K562 (cell line): ENCODE results near the gene RBPMS2. TPM values are rescaled to one million over a fixed set of nuclear protein-coding genes. Genes with fewer than 3 reads are reported as not detected.
A peak's percentile ranks its signal among the peaks of the same experiment; 100 is the strongest.

Experiments
- ARNT ChIP-seq, 2 experiments: fragments of 450-650 bp; IDR thresholded peaks; 2 replicates each; pipeline ENCODE4 v1.6.1; 2016; ENCODE audit warnings: mild to moderate bottlenecking in 1 of 2
- ATF7 ChIP-seq: fragments of 450-650 bp; IDR thresholded peaks from 2 replicates; pipeline ENCODE4 v1.7.1; 2014; ENCODE audit warnings: mild to moderate bottlenecking, moderate library complexity
- CUX1 ChIP-seq: fragments of 200-800 bp; sonication (Bioruptor generic); IDR thresholded peaks from 2 replicates; pipeline ENCODE4 v1.6.1; 2016; ENCODE audit warnings: missing genetic modification characterization, missing compliant biosample characterization
- ETV5 ChIP-seq: sonication (generic); formaldehyde crosslinking; IDR thresholded peaks from 2 replicates; pipeline ENCODE4 v1.4.0; 2020; ENCODE audit warnings: low read depth, mild to moderate bottlenecking, missing genetic modification reagents
- ETV6 ChIP-seq, 3 experiments: fragments of 150-350 bp in 1 of 3; sonication (generic) in 1 of 3; formaldehyde crosslinking in 1 of 3; IDR thresholded peaks; 2 replicates each; pipeline versions ENCODE4 v1.6.1 to v1.8.0; 2014 to 2022; ENCODE audit warnings: borderline replicate concordance in 2 of 3, low read depth in 2 of 3, antibody characterized with exemption in 1 of 3, low read length in 1 of 3, mild to moderate bottlenecking in 1 of 3, missing genetic modification reagents in 1 of 3
- FOXK1 ChIP-seq: sonication (generic); formaldehyde crosslinking; IDR thresholded peaks from 2 replicates; pipeline ENCODE4 v1.8.0; 2022; ENCODE audit warnings: missing genetic modification reagents, mild to moderate bottlenecking, borderline replicate concordance
- HDAC3 ChIP-seq: fragments of 450-650 bp; IDR thresholded peaks from 2 replicates; pipeline ENCODE4 v1.6.1; 2018; ENCODE audit warnings: borderline replicate concordance, mild to moderate bottlenecking, moderate library complexity; ENCODE audit not compliant: partially characterized antibody
- JUND ChIP-seq, 2 experiments: IDR thresholded peaks; 2 replicates in 1 of 2; 3 replicates in 1 of 2; pipeline ENCODE4 v1.6.1; 2011; ENCODE audit warnings: borderline replicate concordance in 2 of 2, low read depth in 2 of 2, low read length in 2 of 2, improper control_type of control experiment in 1 of 2, missing biosample characterization in 1 of 2, missing genetic modification characterization in 1 of 2, missing genetic modification reagents in 1 of 2
- NCOA1 ChIP-seq: fragments of 450-650 bp; IDR thresholded peaks from 2 replicates; pipeline ENCODE4 v1.6.1; 2016; ENCODE audit warnings: low read depth
- NFATC3 ChIP-seq: fragments of 450-650 bp; IDR thresholded peaks from 2 replicates; pipeline ENCODE4 v1.6.1; 2017; ENCODE audit warnings: mild to moderate bottlenecking
- PURB ChIP-seq: sonication (generic); formaldehyde crosslinking; IDR thresholded peaks from 2 replicates; pipeline ENCODE4 v1.9.0; 2021; ENCODE audit warnings: low read depth, mild to moderate bottlenecking, missing genetic modification reagents
- RNF219 ChIP-seq: fragments of 250-450 bp; sonication (Bioruptor Pico); IDR thresholded peaks from 2 replicates; pipeline ENCODE4 v1.5.0; 2022; ENCODE audit warnings: mild to moderate bottlenecking
- SREBF2 ChIP-seq: sonication (generic); formaldehyde crosslinking; IDR thresholded peaks from 2 replicates; pipeline ENCODE4 v1.4.0; 2020; ENCODE audit warnings: mild to moderate bottlenecking, missing genetic modification reagents
- SUPT5H ChIP-seq: fragments of 450-650 bp; IDR thresholded peaks from 2 replicates; pipeline ENCODE4 v1.6.1; 2016
- U2AF2 ChIP-seq: fragments of 200-400 bp; formaldehyde crosslinking; optimal IDR thresholded peaks from 2 replicates; pipeline ENCODE3; 2017; ENCODE audit warnings: low read depth, mild to moderate bottlenecking, low read length
- ZNF133 ChIP-seq: fragments of 250-450 bp; sonication (Bioruptor Pico); IDR thresholded peaks from 2 replicates; pipeline ENCODE4 v1.4.0; 2020; ENCODE audit warnings: mild to moderate bottlenecking
- ZNF175 ChIP-seq: fragments of 200-800 bp; sonication (Bioruptor generic); IDR thresholded peaks from 2 replicates; pipeline ENCODE4 v1.6.1; 2016; ENCODE audit warnings: low read depth, mild to moderate bottlenecking, missing genetic modification characterization, missing compliant biosample characterization
- ZNF740 ChIP-seq, 3 experiments: fragments of 200-800 bp in 1 of 3; sonication (Bioruptor generic) in 1 of 3; sonication (generic) in 1 of 3; formaldehyde crosslinking in 1 of 3; IDR thresholded peaks; 2 replicates each; pipeline versions ENCODE4 v1.6.1 to v1.8.0; 2016 to 2022; ENCODE audit warnings: mild to moderate bottlenecking in 2 of 3, missing compliant biosample characterization in 2 of 3, missing genetic modification characterization in 2 of 3, missing genetic modification reagents in 1 of 3
- ZNF766 ChIP-seq: fragments of 200-800 bp; sonication (Bioruptor generic); conservative IDR thresholded peaks from 2 replicates; pipeline ENCODE4 v1.6.1; 2016; ENCODE audit warnings: missing genetic modification characterization, missing compliant biosample characterization
- polyA plus RNA-seq, 8 experiments: library from polyadenylated mRNA; depleted of rRNA in 4 of 8; stranded (reverse) in 5 of 8; unstranded in 3 of 8; fragments of >200 nt; fragmentation: Nextera tagmentation in 2 of 8; fragmentation: Illumina TruSeq in 1 of 8; extraction: Ambion mirVana in 2 of 8; extraction: Trizol in 1 of 8; gene quantifications; 2 replicates each; pipeline versions ENCODE4 v1.2.1 to v1.2.3, GENCODE V29; 2011 to 2014; ENCODE audit warnings: inconsistent platforms in 1 of 8, missing spikeins in 1 of 8
- total RNA-seq, 7 experiments: library from RNA; depleted of rRNA in 6 of 7; stranded (reverse); fragments of >200 nt in 6 of 7; fragmentation: Illumina TruSeq in 2 of 7; extraction: Trizol in 2 of 7; gene quantifications; 2 replicates each; pipeline versions ENCODE4 v1.2.1 to v1.2.3, GENCODE V29; 2011 to 2021; ENCODE audit warnings: low replicate concordance in 1 of 7

The RBPMS2 gene
- total and polyA plus RNA-seq, 9 of the 15 experiments (the other 6 are each of a cell fraction or from before 2014, with no cell fraction given), result 0.11 to 2.6 (median 0.37) TPM; not detected in 1

- TF ChIP-seq CUX1 (peak; percentile 49; the same call in 1 of the 2 replicates), SUPT5H (no peak), ZNF766 (CRISPR knock-in tag) (peak; percentile 94), ETV5 (CRISPR knock-in tag) (no peak), PURB (CRISPR knock-in tag) (no peak), JUND (IDR thresholded peaks at IDR 0.05; ENCODE audit: borderline replicate concordance, low read depth, low read length) (peak; percentile 83), JUND (tag; IDR thresholded peaks at IDR 0.05; ENCODE audit: borderline replicate concordance, low read depth, low read length) (peak; percentile 74; the same call in 2 of the 3 replicates), RNF219 (no peak), HDAC3 (peak; percentile 95), ZNF740 (CRISPR knock-in tag; IDR thresholded peaks at IDR 0.05) (peak; percentile 88), ZNF740 (tag; IDR thresholded peaks at IDR 0.05) (peak in 1 of 2 experiments; percentile 92; a peak in 2 of 4 replicates), ZNF175 (CRISPR knock-in tag) (peak; percentile 87), ATF7 (peak; percentile 89), FOXK1 (CRISPR knock-in tag) (no peak), ETV6 (IDR thresholded peaks at IDR 0.05; ENCODE audit: borderline replicate concordance in 1 of 2, low read depth in 2 of 2, low read length in 1 of 2) (peak in 1 of 2 experiments; percentile 84; a peak in 2 of 4 replicates), ETV6 (CRISPR knock-in tag; IDR thresholded peaks at IDR 0.05; ENCODE audit: borderline replicate concordance) (no peak), ZNF133 (CRISPR knock-in tag) (no peak), U2AF2 (no peak), NCOA1 (peak; percentile 91), SREBF2 (no peak), ARNT (IDR thresholded peaks at IDR 0.05) (peak; percentile 80 to 98; a peak in 3 of 4 replicates), NFATC3 (no peak)
Observed at GRCh38 chr15:64695561-64695992, 79.8 kb downstream of the RBPMS2 start (continued).
